ENCODE results near the gene SIPA1.
A peak's percentile ranks its signal among the peaks of the same experiment; 100 is the strongest.
"Not testable (repeated sequence)": the region's sequence is repeated elsewhere in the genome, so short reads cannot be mapped to it uniquely, and the experiment has no call there.

The SIPA1 gene

DNA sequence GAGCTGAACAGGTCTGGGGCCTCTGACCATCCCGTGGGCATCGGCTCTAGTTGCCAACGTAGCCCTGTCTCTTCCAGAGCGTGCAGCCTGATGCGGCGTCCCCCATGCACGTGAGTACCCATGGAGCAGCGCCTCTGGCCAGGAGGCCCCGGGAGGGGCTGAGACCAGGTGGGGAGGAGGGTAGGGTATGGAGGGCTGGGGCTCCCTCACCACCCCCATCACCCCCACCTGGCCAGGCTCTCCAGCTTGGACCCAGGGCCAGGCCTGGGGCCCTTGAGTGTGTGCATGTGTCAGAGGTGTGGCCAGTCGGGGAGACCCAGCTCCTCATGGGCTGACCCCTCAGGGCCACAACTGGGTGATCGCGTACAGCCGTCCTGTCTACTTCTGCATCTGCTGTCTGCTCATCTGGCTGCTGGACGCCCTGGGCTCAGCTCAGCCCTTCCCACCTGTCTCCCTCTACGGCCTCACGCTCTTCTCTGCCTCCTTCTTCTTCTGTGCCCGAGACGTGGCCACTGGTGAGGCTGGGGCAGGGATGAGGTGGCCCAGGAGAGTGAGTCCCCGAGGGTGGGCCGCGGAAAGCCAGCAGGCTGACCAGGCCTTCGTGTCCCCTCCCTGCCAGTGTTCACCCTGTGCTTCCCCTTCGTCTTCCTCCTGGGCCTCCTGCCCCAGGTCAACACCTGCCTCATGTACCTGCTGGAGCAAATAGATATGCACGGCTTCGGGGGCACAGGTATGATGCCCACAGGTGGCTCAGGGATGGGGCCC is 13.9 kb upstream of the SIPA1 start:
- no peak for DNase-seq

DNA sequence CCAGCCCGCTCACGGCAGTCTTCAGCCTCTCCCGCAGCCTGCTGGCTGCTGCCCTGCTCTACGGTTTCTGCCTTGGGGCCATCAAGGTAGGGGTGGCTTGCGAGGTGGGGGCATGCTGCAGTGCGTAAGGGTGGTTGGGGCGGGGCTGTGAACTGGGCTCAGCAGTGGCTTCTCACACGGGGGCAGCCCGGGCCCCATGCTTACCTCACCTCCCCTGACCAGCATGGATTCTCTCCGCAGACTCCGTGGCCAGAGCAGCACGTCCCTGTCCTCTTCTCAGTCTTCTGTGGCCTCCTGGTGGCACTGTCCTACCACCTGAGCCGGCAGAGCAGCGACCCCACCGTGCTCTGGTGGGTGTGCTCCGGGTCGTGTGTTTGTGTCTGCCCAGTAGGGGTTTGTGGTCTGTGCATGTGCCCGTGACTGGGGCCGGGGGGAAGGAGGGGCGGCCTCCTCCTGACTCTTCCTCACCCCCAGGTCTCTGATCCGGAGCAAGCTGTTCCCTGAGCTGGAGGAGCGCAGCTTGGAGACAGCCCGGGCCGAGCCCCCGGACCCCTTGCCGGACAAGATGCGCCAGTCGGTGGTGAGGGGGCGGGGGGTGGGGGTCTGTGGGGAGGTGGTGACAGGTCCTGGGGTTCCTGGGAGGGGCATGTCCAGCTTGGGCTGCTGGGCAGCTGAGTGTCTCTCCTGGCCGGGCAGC is 12.8 kb upstream of the SIPA1 start:
- DNase-seq = no peak

DNA sequence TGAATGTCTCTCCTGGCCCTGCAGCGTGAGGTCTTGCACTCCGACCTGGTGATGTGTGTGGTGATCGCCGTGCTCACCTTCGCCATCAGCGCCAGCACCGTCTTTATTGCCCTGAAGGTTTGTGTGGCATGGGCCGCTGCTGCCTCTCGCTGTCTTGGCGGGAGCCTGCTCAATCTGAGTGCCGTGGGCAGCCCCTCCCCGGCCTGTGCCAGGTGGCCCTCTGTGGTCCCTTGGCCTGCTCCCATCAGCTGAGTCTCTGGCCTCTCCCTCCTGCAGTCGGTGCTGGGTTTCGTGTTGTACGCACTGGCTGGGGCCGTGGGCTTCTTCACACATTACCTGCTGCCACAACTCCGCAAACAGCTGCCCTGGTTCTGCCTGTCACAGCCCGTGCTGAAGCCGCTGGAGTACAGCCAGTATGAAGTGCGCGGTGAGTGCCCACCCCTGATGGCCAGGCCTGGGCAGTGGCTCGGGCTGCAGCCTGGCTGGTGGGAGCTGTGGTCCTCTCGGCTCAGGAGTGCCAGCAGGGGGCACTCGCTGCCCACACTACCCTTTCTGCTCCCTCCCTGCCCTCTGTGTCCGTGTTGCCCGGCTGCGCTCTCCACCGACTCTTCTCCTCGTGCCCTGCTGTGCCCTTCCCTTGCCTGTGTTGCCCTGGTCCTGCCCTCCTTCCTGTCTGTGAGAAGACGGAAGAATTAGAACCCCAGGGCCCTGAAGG is 12.1 kb upstream of the SIPA1 start:
- peak; percentile 55 for DNase-seq

DNA sequence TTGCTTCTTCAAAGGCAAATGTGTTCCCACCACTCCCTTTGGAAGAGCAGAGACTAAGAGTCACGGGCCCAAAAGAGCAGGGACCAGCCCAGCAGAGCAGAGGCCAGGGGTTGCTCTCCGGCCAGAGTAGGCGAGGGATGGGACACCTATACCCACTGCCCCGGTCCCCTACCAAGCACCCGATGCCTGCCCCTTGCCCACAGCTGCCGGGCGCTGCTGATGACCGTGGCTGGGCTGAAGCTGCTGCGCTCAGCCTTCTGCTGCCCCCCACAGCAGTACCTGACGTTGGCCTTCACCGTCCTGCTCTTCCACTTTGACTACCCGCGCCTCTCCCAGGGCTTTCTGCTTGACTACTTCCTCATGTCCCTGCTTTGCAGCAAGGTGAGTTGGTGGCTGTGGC is 10.7 kb upstream of the SIPA1 start:
- no peak for DNase-seq

DNA sequence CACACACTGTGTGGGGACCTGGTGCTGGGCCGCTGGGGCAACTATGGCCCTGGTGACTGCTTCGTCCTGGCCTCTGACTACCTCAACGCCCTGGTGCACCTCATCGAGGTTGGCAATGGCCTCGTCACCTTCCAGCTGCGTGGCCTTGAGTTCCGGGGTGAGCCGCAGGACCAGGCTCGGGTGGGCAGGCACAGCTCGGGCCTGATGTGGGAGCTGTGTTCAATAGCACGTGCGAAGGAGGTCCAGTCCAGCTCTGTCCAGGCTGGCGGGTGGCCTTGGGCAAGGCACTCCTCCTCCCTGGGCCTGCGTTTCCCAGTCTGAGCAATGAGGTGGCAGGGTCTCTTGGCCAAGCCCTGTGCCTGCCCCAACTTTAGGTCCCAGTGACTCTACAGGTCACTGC is 8.3 kb upstream of the SIPA1 start:
- no peak for DNase-seq

DNA sequence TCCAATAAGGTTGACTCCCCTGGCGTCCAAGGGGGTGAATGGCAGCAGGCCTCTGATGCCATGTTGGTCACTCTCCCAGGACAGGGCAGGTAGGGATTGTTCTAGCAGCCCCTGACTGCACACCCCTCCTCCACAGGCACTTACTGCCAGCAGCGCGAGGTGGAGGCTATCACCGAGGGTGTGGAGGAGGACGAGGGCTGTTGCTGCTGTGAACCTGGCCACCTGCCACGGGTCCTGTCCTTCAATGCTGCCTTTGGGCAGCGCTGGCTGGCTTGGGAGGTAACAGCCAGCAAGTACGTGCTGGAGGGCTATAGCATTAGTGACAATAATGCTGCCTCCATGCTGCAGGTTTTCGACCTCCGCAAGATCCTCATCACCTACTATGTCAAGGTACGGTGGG is 7.7 kb upstream of the SIPA1 start:
- no peak for DNase-seq

DNA sequence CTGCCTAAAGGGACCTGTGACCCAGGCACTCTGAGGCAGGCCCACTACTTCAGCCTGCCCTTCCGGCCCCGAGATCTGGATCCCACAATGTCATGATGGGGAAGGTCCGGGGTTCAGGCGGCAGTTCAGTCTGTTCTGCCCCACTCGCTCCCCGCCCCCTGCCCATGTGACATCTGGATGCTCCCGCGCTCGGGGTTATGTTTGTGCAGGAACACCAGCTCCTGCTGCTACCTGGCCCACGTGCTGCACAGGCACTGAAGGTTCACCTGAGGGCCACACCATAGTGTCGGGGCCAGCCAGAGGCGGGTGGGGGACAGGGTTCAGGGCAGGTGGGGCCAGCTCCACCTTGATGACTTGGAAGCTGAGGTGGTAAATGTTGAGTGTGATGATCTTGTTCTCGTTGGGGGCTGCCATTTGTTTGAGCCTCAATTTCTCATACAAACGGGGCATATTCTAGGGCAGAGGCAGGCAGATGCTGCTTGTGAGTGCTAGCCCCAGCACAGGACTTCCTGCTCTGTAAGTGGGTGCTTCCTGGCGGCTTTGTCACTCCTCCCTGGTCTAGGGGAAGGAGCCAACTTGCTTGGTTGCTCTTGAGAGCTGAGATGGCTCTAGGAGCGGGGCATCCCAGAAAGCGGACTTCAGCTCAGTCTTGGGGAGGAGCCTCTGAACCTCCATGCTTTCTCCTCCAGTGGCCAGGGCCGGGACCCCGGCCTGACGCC is 4.4 kb upstream of the SIPA1 start:
- DNase-seq = peak; percentile 29

DNA sequence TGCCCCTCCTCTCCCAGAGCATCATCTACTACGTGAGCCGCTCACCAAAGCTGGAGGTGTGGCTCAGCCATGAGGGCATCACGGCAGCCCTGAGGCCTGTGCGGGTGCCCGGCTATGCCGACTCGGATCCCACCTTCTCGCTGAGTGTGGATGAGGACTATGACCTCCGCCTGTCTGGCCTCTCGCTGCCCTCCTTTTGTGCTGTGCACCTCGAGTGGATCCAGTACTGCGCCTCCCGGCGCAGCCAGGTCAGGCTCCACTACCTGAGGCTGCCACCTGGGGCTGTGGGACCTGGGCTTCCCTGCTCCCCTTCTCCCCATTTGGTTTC is 3.8 kb upstream of the SIPA1 start:
- no peak for DNase-seq

DNA sequence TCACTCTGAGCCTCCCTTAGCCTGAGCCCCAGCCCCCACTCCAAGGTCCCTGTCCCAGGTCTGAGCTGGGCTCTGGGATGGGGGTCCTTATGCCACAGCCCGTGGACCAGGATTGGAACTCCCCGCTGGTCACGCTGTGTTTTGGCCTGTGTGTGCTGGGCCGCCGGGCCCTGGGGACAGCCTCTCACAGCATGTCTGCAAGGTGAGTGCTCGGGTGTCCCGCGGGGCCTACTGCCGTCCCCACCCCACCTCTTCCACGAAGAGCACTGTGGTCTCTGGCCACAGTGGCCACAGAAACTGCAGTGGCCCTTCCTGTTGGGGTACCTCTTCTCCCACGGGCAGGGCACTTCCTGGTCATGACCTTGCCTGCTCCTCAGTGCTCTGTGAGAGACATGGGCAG is 3.5 kb upstream of the SIPA1 start:
- DNase-seq = no peak

DNA sequence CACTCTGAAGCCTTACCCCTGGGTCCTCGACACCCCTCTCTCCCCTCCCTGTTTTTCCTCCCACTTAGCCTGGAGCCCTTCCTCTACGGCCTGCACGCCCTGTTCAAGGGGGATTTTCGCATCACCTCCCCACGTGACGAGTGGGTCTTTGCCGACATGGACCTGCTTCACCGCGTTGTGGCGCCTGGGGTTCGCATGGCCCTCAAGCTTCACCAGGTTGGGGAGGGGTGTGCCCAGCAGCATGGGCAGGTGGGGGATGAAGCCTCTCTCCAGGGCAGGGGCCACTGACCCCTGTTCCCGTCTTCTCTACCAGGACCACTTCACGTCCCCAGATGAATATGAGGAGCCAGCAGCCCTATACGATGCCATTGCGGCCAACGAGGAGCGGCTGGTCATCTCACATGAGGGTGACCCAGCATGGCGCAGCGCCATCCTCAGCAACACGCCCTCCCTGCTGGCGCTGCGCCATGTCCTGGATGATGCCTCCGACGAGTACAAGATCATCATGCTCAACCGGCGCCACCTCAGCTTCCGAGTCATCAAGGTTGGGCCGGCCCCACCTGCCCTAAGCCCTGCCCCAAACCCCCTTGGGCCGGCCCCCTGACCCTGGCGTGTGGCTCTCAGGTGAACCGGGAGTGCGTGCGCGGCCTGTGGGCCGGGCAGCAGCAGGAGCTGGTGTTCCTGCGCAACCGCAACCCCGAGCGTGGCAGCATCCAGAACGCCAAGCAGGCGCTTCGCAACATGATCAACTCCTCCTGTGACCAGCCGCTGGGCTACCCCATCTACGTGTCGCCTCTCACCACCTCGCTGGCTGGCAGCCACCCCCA is 2.8 kb upstream of the SIPA1 start:
- DNase-seq = no peak

DNA sequence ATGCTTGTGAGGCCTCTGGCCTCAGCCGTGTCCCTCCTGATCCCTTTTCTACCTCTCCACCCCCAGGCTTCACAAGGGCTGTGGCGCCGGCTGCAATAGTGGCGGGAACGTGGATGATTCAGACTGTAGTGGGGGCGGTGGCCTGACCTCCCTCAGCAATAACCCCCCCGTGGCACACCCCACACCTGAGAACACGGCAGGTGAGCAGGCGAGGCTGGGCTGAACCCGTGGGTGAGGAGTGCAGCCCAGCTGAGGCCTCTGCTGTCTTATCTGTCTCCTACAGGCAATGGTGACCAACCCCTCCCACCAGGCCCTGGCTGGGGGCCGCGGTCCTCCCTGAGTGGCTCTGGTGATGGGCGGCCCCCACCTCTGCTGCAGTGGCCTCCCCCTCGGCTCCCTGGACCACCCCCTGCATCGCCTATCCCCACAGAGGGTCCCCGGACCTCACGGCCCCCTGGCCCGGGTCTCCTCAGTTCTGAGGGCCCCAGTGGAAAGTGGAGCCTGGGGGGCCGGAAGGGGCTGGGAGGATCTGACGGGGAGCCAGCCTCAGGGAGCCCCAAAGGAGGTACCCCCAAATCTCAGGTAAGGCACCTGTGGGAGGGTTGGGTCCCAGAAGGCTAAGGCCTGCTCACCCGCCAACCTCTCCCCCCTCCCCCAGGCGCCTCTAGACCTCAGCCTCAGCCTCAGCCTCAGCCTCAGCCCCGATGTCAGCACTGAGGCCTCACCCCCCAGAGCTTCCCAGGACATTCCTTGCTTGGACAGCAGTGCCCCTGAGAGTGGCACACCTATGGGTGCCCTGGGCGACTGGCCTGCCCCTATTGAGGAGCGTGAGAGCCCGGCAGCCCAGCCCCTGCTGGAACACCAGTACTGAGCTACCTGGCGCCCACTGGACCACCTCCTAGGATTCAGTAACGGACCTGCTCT is 1.5 kb upstream of the SIPA1 start:
- no peak for DNase-seq

DNA sequence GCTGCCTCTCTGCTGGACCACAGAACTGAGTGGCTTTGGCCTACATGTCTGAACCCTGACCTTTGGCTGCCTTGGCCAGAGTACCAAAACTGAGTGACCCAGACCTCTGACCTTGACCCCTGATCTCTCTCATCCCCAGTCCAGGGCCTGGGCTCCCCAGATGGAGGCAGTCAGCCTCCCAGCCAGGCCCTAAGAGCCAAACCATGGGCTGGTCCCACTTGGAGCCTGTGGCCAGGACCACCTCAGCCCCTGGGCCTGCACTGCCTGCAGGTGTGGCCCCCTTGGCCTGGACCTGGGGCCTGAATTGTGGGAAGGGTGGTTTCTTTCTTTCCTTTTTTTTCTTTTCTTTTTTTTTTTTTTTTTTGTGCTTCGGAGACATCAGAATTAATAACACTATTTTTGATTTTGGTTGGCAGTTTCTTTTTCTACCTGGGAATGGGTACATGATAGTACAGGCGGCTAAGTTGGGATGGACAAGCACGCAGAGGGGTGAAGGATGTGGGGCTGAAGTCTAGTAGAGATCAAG is 806 bp upstream of the SIPA1 start:
- DNase-seq = no peak

DNA sequence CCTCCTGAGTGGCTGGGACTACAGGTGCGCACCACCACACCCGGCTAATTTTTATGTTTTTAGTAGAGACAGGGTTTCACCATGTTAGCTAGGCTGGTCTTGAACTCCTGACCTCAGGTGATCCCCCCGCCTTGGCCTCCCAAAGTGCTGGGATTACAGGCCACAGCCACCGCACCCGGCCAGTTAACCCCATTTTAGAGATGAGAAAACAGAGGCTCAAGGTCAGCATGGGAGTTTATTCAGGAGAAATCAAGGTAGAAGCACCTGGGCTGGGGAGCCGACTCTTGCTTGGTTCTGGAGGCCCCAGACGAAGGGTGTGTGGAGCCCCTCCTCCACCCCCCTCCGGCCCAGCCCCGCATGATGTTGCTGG is 1.3 kb downstream of the SIPA1 start:
- not testable (repeated sequence) for DNase-seq

DNA sequence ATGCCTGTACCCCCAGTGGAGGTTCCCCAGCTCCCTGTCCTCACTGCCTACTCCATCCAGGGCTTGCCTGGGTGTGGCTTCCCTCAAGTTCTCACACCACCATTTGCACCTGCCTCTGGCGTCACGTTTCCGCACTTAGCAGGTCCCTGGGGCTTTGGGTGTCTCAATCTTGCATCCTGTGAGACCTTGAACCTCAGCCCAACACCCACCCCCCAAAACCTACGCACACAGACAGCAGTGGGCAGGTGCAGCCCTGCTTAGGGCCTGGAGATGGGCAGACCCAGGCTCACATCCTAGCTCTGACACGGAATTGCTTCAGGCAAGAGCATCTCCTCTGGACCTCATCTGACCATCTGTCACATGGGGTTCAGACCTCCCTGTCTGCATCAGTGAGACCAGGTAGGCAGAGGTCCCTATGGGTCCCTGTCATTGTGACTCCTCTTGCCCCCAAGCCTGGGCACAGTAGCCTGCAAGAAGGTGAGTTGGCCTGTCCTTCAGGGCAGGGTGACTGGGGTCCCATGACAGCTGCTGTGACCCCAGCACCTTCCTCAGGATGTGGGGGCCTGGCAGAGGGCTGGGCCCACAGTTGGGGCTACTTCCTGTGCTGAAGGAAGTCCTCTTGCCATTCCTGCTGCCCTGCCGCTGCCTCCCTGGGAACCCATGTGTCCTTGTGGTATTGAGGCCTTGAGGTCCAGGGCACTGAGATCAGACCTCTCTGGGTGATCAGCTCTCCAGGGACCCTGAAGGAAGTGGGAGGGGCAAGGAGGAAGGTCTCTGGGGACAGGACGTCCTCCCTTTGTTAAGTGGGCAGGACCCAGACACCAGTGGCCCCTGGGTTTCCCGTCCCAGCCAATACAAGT is 2.0 kb downstream of the SIPA1 start:
- no peak for DNase-seq

DNA sequence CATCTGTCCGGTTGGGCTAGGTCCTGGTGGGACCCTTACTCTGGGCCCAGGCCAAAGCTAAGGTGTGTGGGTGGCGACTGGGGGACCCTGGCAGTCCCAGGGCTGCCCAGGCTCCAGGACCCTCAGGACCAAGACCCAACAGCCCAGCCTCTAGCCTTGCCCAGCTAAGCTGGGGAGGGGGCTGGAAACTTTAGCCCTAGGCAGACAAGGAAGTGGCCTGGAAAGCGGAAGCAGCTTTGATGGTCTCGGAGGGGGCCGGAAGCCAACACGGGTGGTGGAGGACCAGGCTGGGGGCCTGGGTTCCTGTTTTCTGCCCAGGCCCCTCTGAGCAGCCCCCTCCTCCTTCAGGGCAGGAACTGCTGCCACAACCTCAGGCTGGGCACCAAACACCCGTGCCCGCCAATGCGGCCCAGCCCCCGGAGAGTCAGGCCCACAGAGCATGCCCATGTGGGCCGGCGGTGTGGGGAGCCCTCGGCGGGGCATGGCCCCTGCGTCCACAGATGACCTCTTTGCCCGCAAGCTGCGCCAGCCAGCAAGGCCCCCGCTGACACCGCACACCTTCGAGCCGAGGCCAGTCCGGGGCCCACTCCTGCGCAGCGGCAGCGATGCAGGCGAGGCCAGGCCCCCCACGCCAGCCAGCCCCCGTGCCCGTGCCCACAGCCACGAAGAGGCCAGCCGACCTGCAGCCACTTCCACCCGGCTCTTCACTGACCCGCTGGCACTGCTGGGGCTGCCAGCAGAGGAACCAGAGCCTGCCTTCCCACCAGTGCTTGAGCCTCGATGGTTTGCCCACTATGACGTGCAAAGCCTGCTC is 2.8 kb downstream of the SIPA1 start:
- no peak for DNase-seq

DNA sequence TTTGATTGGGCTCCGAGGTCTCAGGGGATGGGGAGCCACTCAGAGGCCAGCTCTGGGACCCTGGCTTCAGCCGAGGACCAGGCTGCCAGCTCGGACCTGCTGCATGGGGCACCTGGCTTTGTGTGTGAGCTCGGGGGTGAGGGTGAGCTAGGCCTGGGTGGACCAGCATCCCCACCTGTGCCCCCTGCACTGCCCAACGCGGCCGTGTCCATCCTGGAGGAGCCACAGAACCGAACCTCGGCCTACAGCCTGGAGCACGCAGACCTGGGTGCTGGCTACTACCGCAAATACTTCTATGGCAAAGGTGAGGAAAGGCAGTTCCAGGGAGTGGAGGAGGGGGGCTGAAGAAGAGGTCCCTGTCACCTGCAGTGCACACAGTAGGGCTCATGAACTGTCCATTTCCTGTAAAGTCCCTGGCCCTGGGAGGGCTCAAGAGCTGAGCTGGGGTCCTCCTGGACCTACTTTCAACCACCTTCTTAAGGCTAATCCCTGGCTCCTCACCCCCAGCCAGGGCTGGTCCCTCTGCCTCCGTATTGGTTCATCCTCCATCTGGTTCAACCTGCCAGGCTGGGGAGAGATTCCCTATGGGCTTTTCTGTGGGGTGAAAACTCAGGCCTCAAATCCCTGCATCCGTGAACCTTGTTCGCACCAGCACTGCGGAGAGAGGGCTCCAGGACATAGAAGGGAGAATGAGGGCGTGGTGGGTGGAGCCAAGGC is 3.6 kb downstream of the SIPA1 start:
- DNase-seq = no peak

DNA sequence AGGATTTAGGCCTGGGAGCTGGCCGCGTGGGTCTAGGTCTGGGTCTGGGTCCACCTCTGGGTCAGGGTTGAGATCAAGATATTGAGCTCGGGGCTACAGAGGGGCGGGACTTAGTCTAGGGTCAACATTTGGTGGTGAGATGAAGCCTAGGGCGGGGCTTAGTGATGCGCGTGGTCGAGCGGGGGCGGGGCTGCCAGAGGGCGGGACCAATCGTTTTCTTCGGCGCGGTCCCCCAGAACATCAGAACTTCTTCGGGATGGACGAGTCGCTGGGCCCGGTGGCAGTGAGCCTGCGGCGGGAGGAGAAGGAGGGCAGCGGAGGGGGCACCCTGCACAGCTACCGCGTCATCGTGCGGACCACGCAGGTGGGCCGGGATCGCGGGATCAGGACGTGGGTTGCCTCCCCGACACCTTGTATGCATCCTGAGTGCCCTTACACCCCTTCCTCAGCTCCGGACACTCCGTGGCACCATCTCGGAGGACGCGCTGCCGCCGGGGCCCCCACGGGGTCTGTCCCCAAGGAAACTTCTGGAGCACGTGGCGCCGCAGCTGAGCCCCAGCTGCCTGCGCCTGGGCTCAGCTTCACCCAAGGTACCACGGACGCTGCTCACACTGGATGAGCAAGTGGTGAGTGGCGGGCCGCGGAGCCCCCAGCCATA is 4.2 kb downstream of the SIPA1 start:
- no peak for DNase-seq

DNA sequence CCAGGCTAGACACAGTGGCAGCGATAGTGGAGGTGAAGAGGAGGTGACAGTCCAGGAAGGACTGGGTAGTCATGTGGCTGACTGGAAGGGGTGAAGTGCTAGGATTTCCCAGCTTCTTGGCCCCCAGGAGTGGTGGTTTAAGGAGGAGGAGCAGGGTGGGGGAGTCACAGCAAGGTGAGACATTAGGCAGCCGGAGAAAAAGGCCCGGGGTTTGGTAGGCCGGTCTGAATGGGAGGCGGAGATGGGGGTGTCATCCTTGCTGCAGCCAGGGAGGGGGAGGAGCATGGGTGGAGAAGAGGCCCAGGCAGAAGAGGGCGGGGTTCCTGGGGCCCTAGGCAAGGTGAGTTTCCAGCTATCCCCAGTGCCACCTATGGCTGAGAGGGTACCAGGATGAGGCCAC is 6.1 kb downstream of the SIPA1 start:
- peak; percentile 30 for DNase-seq

Data from DMS53 (cell line).